Effector CD4-positive, alpha-beta T cell (primary cell): ENCODE data around the gene RAPGEF6.
"Not testable (repeated sequence)": the region's sequence is repeated elsewhere in the genome, so short reads cannot be mapped to it uniquely, and the experiment has no call there.

Source experiments
- DNase-seq: peaks from one replicate; pipeline ENCODE4 v3.0.0-alpha.2; 2020

The RAPGEF6 gene

DNA sequence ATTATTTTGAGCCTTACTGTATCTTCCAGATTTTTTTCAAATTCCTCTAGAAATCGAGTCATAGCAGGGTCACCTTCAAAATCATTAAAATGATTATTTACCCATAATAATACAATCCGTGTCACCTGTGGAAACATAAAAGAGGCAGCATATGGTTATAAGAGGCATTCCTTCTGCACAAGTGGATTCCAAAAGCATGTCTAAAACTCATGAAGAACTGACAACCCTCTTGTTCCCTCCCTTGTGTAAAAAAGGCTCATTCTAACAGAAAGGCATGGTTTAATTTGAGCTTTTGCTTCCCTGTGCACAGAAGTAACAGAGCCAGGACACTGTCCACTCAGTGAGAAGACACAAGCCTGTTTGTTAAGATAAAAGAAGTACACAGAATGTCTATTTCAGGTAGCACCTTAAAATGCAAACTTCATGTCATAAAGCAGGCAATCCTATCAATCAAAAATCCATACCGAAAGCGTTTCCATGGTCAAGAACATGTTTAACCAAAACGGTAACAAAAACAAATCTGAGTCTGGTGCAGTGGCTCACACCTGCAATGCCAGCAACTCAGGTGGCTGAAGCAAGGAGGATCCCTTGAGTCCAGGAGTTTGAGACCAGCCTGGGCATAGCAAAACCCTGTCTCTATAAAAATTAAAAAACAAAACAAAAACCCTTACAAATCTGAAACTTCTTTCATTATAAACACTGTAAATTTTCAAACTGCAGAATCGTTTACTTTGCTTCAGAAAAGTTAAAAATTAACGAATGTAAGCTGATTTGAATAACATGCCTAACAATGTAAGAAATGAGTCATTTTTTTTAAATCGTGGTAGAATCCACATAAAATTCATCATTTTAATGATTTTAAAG is 139.3 kb downstream of the RAPGEF6 start:
- DNase-seq, result no peak

GRCh38 chr5:131491749-131492148 is 143.3 kb downstream of the RAPGEF6 start:
- DNase-seq, result no peak

DNA sequence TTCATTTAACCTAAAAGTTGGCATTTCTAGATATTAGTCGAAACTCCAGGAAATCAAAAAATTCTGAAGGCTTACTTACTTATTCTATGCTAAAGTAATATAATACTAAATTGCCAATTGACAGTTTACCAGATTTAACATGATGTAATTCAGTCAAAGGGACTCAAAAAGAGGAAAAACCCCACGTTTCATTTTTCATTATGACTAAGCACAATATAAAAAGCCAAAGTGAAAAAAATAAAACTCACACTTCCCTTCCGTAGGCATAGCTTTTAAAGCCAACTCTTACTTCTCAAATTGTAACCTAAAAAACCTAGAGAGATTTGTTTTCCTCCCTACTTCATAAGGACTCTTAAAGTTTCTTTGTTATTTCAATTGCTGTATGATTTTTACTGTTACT is 146.6 kb downstream of the RAPGEF6 start:
- no peak for DNase-seq

GRCh38 chr5:131487371-131487770 is 147.7 kb downstream of the RAPGEF6 start:
- DNase-seq, result not testable (repeated sequence)

- no peak for DNase-seq
Measured at GRCh38 chr5:131482617-131483016, 152.4 kb downstream of the RAPGEF6 start.

DNA sequence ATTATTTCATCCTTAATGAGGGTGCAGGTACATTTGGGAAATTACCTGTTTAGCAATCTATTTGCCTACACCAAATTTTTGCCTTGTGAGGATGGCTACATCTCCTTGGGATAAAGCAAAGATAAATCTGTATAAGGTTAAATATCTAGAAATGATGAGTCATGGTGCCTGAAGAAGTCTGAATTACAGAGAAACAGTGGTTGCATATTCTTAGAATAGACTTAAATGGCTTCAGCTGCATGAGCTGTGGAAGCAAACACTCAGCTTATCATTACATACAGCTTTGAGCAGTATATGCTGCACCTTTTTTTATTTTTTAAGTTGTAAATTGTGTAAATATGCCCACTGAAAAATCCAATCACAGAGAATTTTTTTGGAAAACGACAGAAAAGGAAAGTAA is 153.5 kb downstream of the RAPGEF6 start:
- no peak for DNase-seq

DNA sequence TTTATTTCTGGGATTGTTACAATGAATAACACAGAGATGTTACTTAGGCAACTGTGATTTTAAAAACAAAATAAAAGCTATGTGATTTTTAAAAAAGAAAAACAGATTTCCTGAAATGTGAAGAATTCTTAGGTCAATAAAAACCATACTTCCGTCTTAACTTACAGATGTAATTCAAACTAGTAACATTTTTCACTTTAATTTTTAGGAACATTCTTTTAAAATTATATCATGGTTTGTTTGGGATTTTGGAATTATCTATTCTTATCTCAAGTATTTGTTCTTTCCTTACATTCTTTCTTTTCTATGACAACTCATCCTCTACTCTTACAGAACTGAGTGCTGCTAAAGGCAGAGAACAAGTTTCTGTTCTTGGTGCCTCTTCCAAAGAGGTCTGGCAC is 159.5 kb downstream of the RAPGEF6 start:
- no peak for DNase-seq

- DNase-seq, result no peak
Measured at GRCh38 chr5:131473731-131474130, 161.3 kb downstream of the RAPGEF6 start.

GRCh38 chr5:131466171-131466766 is 168.8 kb downstream of the RAPGEF6 start:
- no peak for DNase-seq

GRCh38 chr5:131463656-131464055 is 171.4 kb downstream of the RAPGEF6 start:
- DNase-seq, result no peak

GRCh38 chr5:131462454-131462853 is 172.6 kb downstream of the RAPGEF6 start:
- no peak for DNase-seq

GRCh38 chr5:131461742-131462141 is 173.3 kb downstream of the RAPGEF6 start:
- no peak for DNase-seq

DNA sequence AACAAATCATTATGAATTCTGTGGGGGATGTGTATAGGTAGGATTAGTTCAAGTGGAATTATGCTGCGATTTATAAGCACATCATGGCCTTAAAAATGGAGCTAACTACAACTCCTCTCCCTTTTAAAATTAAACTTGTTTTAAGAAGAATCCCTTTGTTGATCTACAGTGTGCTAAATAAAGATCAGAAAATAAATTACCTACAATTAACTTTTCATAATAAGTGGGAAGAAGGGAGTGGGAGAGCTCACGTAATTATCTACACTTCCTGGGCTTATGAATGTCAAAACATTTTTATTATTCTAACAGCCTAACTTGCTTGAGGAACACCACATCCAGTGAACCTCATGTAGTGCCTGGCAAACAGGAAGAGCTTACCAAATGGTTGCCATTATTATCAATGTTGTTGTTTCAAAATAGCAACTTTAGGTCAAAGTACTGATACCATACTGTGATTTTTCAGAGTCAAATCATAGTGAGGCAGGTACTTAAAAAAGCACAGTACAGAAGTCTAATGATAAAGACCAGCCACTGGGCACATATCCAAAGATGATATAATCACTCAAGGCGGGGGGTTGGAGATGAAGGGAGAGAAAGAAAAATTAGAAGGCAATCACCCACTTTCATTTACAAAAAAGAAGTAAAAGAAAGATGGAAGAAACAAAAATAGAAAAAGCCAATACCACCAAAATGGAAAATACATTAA is 174.0 kb downstream of the RAPGEF6 start:
- DNase-seq, result no peak

DNA sequence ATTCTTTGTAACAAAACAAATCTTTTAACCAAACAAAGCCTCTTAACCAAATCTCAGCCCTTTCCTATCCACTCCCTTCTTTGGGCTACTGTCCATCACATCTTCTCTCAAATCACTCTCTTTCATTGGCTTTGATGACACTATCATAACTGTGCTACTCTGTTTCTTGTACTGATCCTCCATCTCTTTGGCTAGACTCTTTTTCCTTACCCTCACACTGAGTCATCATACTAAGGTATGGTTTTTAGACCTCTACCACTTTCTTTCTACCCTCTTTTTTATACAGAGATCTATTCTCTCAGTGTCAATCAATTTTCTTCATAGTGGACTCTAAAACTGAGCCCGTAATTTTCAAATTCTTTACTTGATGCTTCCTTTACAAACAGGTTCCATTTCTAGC is 174.9 kb downstream of the RAPGEF6 start:
- DNase-seq, result no peak

DNA sequence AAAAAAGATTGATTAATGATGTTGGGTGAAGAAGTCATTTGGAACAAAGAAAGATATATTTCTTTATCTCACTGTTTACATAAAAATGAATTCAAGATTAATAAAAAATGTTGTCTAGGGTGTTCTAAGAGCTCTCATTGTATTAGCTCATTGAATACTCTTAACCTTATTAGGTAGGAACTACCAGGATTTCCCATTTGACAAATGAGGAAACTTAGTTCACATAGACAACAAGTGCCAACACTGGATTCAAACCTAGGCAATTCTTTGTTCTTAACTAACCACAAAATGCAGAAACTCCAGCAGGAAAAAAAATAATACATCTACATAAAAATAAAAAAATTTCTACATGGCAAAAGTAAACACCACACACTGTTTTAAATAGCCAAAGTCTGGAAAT is 175.8 kb downstream of the RAPGEF6 start:
- no peak for DNase-seq

- no peak for DNase-seq
Measured at GRCh38 chr5:131457193-131457592, 177.8 kb downstream of the RAPGEF6 start.

- DNase-seq, result no peak
Measured at GRCh38 chr5:131450941-131451340, 184.1 kb downstream of the RAPGEF6 start.

DNA sequence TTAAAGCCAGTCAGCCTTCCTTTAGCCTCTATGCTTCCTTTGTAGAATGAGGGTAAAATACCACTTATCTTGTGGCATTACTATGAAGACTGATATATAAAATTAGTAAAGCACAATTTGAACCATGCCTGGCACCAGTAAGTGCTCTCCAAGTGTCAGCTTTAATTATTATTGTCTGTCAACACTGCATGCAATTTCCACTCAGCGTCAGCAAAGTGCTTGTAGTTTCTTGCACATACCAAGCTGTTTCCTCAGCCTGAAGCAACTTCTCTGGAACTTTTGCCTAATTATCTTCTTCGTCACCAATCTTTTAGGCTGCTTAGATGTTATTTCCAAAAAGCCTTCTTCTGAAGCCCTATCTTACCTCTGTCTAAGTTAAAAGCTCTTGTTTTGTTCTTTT is 193.8 kb downstream of the RAPGEF6 start:
- DNase-seq, result no peak

GRCh38 chr5:131436081-131436480 is 198.9 kb downstream of the RAPGEF6 start:
- no peak for DNase-seq

DNA sequence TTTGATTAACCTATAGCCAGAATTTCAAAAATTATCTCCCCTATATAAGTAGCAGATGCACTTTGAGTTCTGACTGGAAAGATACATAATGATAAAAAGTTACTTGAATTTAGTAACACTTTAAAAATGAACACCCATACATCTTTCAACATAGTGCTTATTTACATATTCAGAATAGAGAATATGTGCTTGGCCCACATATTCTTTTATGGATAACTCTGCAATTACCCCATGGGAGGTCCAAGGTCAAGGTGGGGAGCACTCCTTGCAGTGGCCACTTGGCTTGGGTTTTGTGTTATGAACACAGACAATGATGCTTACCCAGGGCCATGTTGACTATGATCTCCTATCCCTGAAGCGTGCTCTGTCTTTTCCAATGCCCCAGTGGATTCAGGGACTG is 201.9 kb downstream of the RAPGEF6 start:
- DNase-seq, result no peak

- DNase-seq, result no peak
Measured at GRCh38 chr5:131431794-131432193, 203.2 kb downstream of the RAPGEF6 start.

- DNase-seq, result no peak
Measured at GRCh38 chr5:131430794-131431193, 204.2 kb downstream of the RAPGEF6 start.

- DNase-seq, result no peak
Measured at GRCh38 chr5:131426011-131426410, 209.0 kb downstream of the RAPGEF6 start.

DNA sequence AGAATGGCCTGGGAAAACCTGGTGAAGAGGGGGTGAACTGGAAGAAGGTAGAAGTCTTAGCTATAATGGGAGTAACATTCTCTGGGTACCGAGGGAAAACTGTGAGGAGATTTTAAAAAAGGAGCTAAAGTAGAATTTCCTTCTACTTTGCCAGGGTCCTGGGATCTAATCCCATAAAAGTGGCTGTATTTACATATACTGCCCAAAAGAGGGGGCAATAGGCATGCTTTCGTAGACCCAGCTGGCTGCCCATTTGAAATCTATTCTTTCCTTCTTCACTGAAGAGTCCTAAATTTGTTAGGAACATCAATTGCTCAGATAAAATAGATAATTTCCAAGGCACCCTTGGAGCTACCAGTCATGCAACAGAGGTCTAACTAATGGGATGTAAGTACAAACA is 212.0 kb downstream of the RAPGEF6 start:
- DNase-seq, result no peak
